Panc1 (cell line): ENCODE results near the gene DNAJC22. TPM values are rescaled to one million over a fixed set of nuclear protein-coding genes. Genes with fewer than 3 reads are reported as not detected.

Experiments used
- ATAC-seq: fragments of 200-7000 bp; cut with Tn5 transposase; 2 replicates; pipeline ENCODE4 v1.9.1; 2020; ENCODE audit warnings: mild to moderate bottlenecking, moderate library complexity
- BruUV-seq: library from RNA; stranded (reverse); fragments of 400-500 nt; replicated peaks from 2 replicates; lab custom pipeline; 2021; lab: Mats Ljungman, UMichigan
- CTCF ChIA-PET: fragments of 300-600 bp; sonication (Branson Sonifier 250); formaldehyde crosslinking; loops from one replicate; lab custom pipeline; 2022; ENCODE audit warnings: antibody characterized with exemption; lab: Charles Lee
- POLR2A ChIA-PET: fragments of 300-600 bp; sonication (Branson Sonifier 250); formaldehyde crosslinking; loops from one replicate; lab custom pipeline; 2022; ENCODE audit warnings: antibody characterized with exemption; lab: Charles Lee
- DNase-seq: peaks from one replicate; pipeline ENCODE4 v3.0.0-alpha.2; 2010; ENCODE audit warnings: low read depth, low spot score
- H3K27ac ChIP-seq: 2 replicates; pipeline ENCODE4 v1.5.1; 2011; ENCODE audit warnings: mild to moderate bottlenecking, low read length, inconsistent platforms
- H3K27me3 ChIP-seq: fragments of 200-500 bp; sonication (Bioruptor generic); 2 replicates; pipeline ENCODE4 v1.6.0; 2014; ENCODE audit warnings: low read length, inconsistent platforms; ENCODE audit not compliant: control insufficient read depth, insufficient read depth
- H3K36me3 ChIP-seq: fragments of 200-500 bp; sonication (Bioruptor generic); 2 replicates; pipeline ENCODE4 v1.5.1; 2014; ENCODE audit warnings: inconsistent platforms, mild to moderate bottlenecking, low read length, moderate library complexity; ENCODE audit not compliant: control insufficient read depth, insufficient read depth
- H3K4me1 ChIP-seq: 2 replicates; pipeline ENCODE4 v1.5.1; 2011; ENCODE audit warnings: inconsistent platforms, mild to moderate bottlenecking, low read length, moderate library complexity; ENCODE audit not compliant: control insufficient read depth, insufficient read depth
- H3K4me3 ChIP-seq, 2 experiments: 2 replicates each; pipeline ENCODE4 v1.5.1; 2011 to 2012; ENCODE audit warnings: low read depth in 2 of 2, low read length in 2 of 2, mild to moderate bottlenecking in 2 of 2, inconsistent platforms in 1 of 2, moderate library complexity in 1 of 2
- H3K9me3 ChIP-seq: fragments of 200-500 bp; sonication (Bioruptor generic); 2 replicates; pipeline ENCODE4 v1.5.1; 2014; ENCODE audit warnings: low read depth, mild to moderate bottlenecking, inconsistent platforms, low read length, moderate library complexity; ENCODE audit not compliant: control insufficient read depth, insufficient read depth
- CTCF ChIP-seq: fragments of 450-650 bp; IDR thresholded peaks from 2 replicates; pipeline ENCODE4 v1.5.1; 2017; ENCODE audit warnings: mild to moderate bottlenecking
- POLR2AphosphoS5 ChIP-seq: IDR thresholded peaks from 2 replicates; pipeline ENCODE4 v1.6.1; 2012; ENCODE audit warnings: mild to moderate bottlenecking, low read depth, low read length, moderate library complexity
- SIN3A ChIP-seq: IDR thresholded peaks from 2 replicates; pipeline ENCODE4 v1.6.1; 2012; ENCODE audit warnings: low read depth, mild to moderate bottlenecking, low read length, moderate library complexity, borderline replicate concordance; ENCODE audit not compliant: insufficient read depth
- TCF7L2 ChIP-seq: IDR thresholded peaks from 2 replicates; pipeline ENCODE4 v1.6.1; 2011; ENCODE audit warnings: mild to moderate bottlenecking, low read depth, low read length, inconsistent platforms
- in situ Hi-C: cut with HindIII; loops from 2 replicates; pipeline ENCODE4 v1.10.0; 2016; ENCODE audit warnings: low sequenced_read_pairs, low pct_unique_long_range_greater_than_20kb
- intact Hi-C: fragments of 100-400 bp; cut with micrococcal nuclease; formaldehyde crosslinking; loops from one replicate; pipeline ENCODE4 v1.10.0; 2022; ENCODE audit not compliant: unreplicated experiment
- total RNA-seq: library from RNA; stranded (reverse); gene quantifications from one replicate; pipeline ENCODE4 v1.2.1, GENCODE V29; 2021; ENCODE audit not compliant: unreplicated experiment
- TF ChIP-seq, protein P1 (sequence below), 2 experiments: IDR thresholded peaks; 2 replicates each; pipeline ENCODE4 v1.6.1; 2011 to 2012; ENCODE audit warnings: low read depth in 2 of 2, control low read depth in 1 of 2, low read length in 1 of 2, mild to moderate bottlenecking in 1 of 2, moderate library complexity in 1 of 2; ENCODE audit not compliant: insufficient read depth in 1 of 2

The DNAJC22 gene
- total RNA-seq, 1 experiment from 2014 or later, result 1.9 TPM

GRCh38 chr12:49397000-49397399 is 50.3 kb downstream of the DNAJC22 start:
- ChIA-PET CTCF (interaction anchor here (0.6 kb wide), 1 partner anchor 211 kb away, joined by 5 read pairs; no protein-coding TSS in a partner anchor), POLR2A (interaction anchor here (0.6 to 0.7 kb wide), 3 partner anchors 9 to 59 kb away, joined by 3 to 8 read pairs (median 6); no protein-coding TSS in a partner anchor)
- in situ Hi-C loops, result no loop called here
- Histone ChIP-seq H3K4me3 (no peak overlapping the region), H3K36me3 (no peaks in the 10 kb centered on the region), H3K9me3 (no peaks in the 10 kb centered on the region), H3K27me3 (no peaks in the 10 kb centered on the region), H3K4me1 (no peaks in the 10 kb centered on the region), H3K27ac (no peak overlapping the region)
- BruUV-seq, result no TSS peak
- intact Hi-C loops, result no loop called here
- TF ChIP-seq, protein P1, sequence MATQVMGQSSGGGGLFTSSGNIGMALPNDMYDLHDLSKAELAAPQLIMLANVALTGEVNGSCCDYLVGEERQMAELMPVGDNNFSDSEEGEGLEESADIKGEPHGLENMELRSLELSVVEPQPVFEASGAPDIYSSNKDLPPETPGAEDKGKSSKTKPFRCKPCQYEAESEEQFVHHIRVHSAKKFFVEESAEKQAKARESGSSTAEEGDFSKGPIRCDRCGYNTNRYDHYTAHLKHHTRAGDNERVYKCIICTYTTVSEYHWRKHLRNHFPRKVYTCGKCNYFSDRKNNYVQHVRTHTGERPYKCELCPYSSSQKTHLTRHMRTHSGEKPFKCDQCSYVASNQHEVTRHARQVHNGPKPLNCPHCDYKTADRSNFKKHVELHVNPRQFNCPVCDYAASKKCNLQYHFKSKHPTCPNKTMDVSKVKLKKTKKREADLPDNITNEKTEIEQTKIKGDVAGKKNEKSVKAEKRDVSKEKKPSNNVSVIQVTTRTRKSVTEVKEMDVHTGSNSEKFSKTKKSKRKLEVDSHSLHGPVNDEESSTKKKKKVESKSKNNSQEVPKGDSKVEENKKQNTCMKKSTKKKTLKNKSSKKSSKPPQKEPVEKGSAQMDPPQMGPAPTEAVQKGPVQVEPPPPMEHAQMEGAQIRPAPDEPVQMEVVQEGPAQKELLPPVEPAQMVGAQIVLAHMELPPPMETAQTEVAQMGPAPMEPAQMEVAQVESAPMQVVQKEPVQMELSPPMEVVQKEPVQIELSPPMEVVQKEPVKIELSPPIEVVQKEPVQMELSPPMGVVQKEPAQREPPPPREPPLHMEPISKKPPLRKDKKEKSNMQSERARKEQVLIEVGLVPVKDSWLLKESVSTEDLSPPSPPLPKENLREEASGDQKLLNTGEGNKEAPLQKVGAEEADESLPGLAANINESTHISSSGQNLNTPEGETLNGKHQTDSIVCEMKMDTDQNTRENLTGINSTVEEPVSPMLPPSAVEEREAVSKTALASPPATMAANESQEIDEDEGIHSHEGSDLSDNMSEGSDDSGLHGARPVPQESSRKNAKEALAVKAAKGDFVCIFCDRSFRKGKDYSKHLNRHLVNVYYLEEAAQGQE (IDR thresholded peaks at IDR 0.05; ENCODE audit: insufficient read depth in 1 of 2, low read depth in 2 of 2, low read length in 1 of 2), result no peak
- no peak for TF ChIP-seq TCF7L2
- TF ChIP-seq CTCF, result no peak
- TF ChIP-seq POLR2AphosphoS5, result no peak
- no peak for TF ChIP-seq SIN3A
- ATAC-seq, result no peak
- DNase-seq, result no peak

DNA sequence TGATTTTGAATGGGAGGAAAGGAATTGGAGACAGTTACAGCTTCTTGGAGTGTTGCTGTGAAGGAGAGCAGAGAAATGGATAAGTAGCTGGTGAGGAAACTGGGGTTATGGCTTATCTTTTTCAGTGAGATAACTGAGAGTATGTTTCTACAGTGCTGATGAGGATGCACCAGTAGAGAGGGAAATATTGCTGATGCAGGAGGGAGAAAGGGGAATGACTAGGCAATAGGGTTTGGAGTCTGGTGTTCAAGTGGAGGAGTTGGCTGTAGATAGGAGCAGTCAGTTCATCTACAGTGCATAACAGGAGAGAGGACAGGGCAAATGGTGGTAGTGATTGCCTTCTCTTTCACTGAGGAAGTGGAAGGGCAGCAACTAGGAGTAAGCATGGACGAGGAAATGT is 53.6 kb downstream of the DNAJC22 start:
- Histone ChIP-seq H3K36me3 (no peaks in the 10 kb centered on the region), H3K4me1 (no peaks in the 10 kb centered on the region), H3K27me3 (no peaks in the 10 kb centered on the region), H3K4me3 (no peak overlapping the region), H3K9me3 (no peaks in the 10 kb centered on the region), H3K27ac (no peak overlapping the region)
- DNase-seq, result no peak
- ChIA-PET POLR2A (no interaction called here), CTCF (no interaction called here)
- intact Hi-C loops (no loop called here), in situ Hi-C loops (no loop called here)
- BruUV-seq, result no TSS peak
- no peak for ATAC-seq
- TF ChIP-seq, protein P1 (IDR thresholded peaks at IDR 0.05; ENCODE audit: insufficient read depth in 1 of 2, low read depth in 2 of 2, low read length in 1 of 2), result no peak
- TF ChIP-seq SIN3A (no peak), POLR2AphosphoS5 (no peak), CTCF (no peak), TCF7L2 (no peak)

Other genes with a start within 250 kb of the DNAJC22 start
- gene LMBR1L, start 236.0 kb upstream of the DNAJC22 start, total RNA-seq, result 34.4 TPM
- gene TUBA1B, start 215.5 kb upstream of the DNAJC22 start, total RNA-seq, result 1,275 TPM
- 133 TPM for gene TUBA1A, start 157.8 kb upstream of the DNAJC22 start, total RNA-seq
- 524 TPM for gene TUBA1C, start 81.8 kb upstream of the DNAJC22 start, total RNA-seq
- 0.39 TPM for gene PRPH, start 51.7 kb upstream of the DNAJC22 start, total RNA-seq
- 50.0 TPM for gene TROAP, start 23.6 kb upstream of the DNAJC22 start, total RNA-seq
- 2.1 TPM for gene C1QL4, start 9.7 kb upstream of the DNAJC22 start, total RNA-seq
- gene SPATS2, start 20.6 kb downstream of the DNAJC22 start, total RNA-seq, result 56.3 TPM
- gene KCNH3, start 192.1 kb downstream of the DNAJC22 start, total RNA-seq, result 0.64 TPM
- 88.6 TPM for gene MCRS1, start 221.3 kb downstream of the DNAJC22 start, total RNA-seq